Stimulated activated CD4-positive, alpha-beta T cell treated with anti-CD3 and anti-CD28 coated beads, Interleukin-15, amount 100 ng/mL, for 24 hours (primary cell): ENCODE measurements around the gene LRRC4C.
A peak's percentile ranks its signal among the peaks of the same experiment; 100 is the strongest.

Source experiments
- DNase-seq: peaks from one replicate; pipeline ENCODE4 v3.0.0-alpha.2; 2020

Gene LRRC4C

DNA sequence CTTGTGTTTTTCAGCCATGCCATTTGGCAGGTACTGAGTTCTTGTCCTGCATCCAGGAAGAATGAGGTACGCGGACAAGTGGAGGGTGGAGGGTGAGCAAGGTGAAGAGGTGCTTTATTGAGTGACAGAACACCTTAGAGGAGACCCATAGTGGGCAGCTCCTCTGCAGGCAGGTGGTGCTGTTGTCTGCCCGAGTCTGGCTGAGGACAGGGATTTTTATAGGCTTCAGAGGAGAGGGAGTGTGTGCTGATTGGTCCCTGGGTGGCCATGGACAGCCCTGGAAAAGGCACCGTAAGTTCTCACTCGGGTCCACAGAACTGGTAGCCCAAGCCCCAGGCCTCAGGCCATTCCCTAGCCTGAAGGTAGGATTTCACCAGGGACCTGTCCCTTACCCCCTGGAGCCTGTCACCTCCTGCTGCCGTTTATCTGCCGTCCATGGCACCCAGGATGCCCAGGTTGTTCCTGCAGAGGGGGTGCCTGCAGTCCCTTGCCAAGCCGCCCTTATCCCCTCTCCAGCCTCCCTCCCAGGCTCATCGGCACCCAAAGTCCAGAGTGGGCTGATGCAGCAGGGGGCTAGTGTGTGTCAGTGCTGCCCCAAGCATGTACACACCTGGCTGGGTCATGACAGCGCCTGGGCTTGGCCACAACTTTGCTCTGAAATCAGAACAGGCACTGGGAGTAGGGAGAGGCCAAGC, 213.6 kb downstream of the LRRC4C start:
- no peak for DNase-seq

GRCh38 chr11:41245184-41245583, 214.3 kb downstream of the LRRC4C start:
- DNase-seq = no peak

- DNase-seq = no peak
Observed at GRCh38 chr11:41237382-41237781, 222.1 kb downstream of the LRRC4C start.

- DNase-seq = no peak
Observed at GRCh38 chr11:41235668-41236067, 223.8 kb downstream of the LRRC4C start.

- no peak for DNase-seq
Observed at GRCh38 chr11:41225856-41226633, 233.4 kb downstream of the LRRC4C start.

GRCh38 chr11:41222236-41222635, 237.2 kb downstream of the LRRC4C start:
- no peak for DNase-seq

DNA sequence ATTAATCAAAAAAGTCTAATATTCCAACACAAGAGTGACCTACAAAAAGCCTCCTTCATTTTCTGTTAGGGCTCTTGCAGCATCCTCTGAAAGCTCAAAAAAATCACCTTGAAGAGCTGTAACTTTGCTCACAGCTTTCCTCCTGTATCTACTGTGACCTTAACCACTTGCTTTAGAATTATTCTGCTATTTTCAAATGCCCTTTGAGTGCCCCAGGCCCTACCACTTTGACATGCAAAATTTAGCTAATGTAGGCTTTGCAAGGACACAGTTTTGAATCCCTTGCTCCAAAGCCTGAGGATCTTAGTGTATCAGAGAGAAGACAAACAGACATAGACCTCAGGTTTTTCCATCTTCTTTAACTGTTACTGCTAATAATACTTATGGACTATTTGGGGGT, 253.1 kb downstream of the LRRC4C start:
- DNase-seq = no peak

DNA sequence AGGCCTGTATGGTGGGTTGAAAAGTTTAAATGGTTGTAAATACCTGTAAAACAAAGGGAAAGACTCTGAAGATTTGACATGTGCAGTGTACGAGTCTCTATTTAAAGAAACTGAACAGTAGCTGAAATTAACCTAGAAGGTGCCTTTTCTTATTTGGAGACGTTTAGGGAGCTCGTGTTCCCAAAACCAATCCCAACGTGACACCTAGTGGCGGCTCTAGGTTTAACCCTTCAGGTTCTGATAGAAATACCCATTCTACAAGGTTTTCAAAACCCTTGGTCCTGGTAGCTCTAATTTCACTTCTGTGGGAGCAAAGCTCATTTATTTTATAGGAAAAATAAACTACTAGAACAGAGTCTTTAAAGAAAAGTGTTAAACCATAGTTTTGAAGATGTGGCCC, 258.3 kb downstream of the LRRC4C start:
- DNase-seq = peak; percentile 20

GRCh38 chr11:41190437-41191082, 268.9 kb downstream of the LRRC4C start:
- no peak for DNase-seq

DNA sequence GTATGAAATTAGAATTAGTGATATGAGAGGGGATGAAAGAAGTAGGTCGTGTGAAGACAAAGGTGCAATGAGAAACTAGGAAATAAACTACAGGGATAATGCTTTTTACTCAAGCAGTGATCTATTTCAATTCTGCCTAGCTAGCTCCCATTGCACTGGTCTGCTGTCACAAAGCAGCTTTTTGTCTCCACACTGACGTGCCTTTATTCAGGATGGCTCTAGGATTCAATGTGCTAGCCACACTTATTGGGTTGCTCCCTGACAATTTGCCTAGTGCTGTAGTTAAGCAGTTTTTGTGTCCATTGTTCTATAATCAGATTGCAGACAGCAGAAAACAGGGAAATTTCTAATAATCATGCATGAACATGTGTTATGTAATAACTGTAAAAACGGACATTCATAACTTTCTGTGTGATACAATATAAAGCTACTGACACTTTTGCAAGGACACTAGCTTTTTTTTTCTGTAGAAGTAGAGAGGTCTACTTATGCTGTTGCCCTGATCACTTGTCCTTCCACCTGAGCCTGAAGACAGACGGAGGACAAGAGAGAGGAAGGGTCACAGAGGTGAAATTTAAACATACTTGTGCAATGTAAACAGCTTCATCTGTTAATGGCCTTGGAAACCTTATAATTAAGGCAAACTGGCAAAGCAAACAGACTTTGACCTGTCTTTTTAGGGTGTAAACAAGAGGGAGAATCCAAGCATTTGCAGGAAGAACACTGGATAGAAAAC, 269.6 kb downstream of the LRRC4C start:
- DNase-seq = no peak

DNA sequence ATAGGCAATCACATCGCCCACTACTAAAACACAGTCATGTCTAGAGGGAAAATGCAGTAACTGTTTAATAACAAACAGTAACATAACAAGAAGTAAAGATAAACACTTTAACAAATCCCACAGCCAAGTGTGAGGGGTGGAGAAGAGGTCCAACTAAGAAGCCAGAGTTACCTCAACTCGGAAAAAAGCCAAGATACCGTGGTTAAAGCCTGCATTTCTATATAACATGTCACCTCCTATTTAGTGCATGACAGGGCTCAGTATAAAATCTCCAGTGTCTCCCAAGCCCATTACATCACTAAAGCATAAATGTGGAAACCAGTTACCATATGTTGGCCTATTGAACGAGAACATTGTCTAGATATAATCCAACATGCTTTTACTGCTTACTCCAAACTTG, 281.7 kb downstream of the LRRC4C start:
- DNase-seq = no peak

- no peak for DNase-seq
Observed at GRCh38 chr11:41175304-41175972, 284.0 kb downstream of the LRRC4C start.

- DNase-seq = no peak
Observed at GRCh38 chr11:41146326-41146725, 313.1 kb downstream of the LRRC4C start.

- DNase-seq = no peak
Observed at GRCh38 chr11:41145420-41145819, 314.0 kb downstream of the LRRC4C start.

DNA sequence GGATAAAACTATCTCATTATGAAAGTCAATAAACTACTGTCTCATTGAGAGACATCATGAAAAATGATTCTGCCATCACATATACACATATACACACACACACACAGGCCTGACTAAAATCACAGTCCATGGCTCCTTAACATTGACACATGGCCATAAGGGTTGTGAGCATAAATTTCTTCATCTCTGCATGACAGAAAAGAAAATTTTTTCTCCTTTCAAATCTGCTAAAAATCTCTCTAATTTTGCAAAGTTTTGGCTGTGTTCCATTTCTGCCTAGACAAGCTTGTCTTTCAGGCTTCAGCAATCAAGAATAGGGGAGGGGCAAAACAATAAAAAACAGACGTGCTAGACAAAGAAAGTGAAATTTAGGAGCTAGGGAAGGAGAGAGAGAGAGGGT, 324.5 kb downstream of the LRRC4C start:
- no peak for DNase-seq

DNA sequence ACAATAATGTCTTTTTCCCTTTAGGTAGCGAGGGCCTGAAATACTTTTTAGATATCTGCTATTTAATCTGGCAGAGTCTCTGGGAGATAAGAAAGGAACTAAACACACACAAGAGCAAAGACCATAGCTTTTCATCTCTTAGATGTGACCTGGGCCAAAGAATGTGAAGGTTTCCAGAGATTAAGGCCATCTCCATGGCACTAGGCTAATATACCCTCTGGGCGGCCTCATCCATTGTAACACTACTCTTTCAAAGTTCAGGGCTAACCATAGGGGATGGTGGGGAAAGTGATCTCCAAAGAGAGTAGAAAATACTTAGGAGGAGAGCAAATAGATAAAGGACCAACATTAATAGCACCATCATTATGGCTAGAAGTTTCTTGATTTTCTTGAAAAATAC, 326.4 kb downstream of the LRRC4C start:
- no peak for DNase-seq

DNA sequence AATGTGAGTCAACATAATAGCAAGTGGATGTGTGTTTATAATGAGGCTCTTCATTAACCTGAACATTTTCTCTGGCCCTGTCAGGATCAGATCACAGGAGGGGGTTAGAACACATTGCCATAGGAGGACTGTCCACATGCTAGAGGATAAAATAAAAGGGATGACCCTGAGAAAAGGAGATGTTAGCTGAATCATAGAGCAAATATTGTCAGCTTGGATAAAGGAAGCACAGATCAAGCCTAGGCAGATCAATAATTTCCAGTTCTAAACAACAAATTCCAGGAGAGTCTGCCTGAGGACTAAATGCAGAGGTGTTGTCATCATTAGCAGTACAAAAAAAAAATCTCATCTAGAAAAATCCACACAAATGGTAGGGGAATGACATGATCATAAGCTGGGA, 337.9 kb downstream of the LRRC4C start:
- DNase-seq = no peak

DNA sequence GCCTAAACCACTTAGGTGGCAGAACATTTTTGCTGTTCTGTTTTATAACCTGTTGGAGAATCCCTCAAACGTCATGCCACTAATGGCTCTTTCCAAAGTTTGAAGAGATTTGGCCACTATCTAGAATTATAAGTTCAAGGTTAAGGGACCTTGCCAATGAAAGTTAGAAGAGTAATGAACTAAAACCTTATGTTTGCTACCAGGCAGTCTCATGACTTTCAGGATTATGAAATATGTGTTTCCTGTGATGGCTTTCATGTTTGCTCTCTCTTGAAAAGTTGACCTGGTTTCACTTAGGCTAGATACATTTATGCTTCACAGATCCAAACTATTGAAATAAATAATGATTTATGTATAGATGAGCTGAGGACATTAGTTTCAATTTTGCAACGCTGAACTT, 340.0 kb downstream of the LRRC4C start:
- DNase-seq = no peak

GRCh38 chr11:41118521-41118920, 340.9 kb downstream of the LRRC4C start:
- DNase-seq = no peak

DNA sequence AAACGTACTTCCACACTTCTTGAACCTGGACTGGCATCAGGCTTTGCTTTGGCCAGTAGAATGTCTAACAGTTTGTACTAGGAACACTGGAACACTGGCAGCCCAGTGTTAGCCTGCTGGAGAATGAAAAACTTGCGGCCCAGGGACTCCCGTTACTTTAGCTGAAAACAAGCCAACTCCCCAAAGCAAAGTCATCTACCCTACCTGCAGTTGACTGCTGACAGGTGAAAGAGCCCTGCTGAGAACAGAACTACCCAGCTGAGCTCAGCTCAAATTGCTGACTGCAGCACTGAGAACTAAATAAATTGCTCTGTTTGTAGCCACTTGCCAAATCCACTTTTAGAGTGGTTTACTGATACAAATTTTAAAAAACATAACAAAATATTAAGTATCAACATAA, 342.5 kb downstream of the LRRC4C start:
- DNase-seq = no peak

DNA sequence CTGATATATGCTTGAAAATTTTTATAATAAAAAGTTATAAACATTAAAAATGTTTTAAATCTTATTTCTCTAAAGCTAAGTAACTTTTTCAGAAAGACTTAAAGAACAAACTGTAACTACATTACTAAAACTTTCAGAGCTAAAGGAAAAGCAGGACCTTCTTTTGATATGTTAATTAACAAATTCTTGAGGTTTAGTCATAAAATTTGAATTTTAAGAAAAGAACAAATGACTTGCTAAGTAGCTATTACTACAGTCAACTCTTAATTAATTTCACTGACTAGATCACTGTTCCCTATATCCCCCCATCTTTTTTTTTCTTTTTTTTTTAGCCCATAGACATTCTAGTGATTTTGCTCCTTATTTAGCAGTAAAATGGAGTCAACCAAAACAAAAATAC, 344.4 kb downstream of the LRRC4C start:
- no peak for DNase-seq

- DNase-seq = no peak
Observed at GRCh38 chr11:41113160-41113559, 346.3 kb downstream of the LRRC4C start.

DNA sequence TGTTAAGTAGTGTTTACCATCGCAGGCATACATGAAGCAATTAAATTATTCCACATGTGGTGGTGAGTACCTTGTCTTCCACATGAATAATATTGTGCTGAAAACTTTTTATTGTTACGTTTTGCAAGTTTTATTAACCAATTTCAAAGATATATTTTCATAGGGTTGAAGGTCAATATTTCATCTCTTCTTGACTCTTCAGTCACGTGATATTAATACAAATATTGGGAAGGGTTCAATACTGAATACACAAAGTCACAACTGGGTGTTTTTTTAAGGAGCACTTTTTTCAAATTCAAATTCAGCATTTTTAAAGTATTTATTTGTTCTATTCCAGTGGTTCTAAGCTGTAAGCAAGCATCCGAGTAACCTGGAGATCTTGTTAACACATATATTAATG, 348.9 kb downstream of the LRRC4C start:
- DNase-seq = no peak
